Right lobe of liver (tissue), 6 donors: ENCODE measurements around the gene NR2E3. TPM values are rescaled to one million over a fixed set of nuclear protein-coding genes. Genes with fewer than 3 reads are reported as not detected.

ENCODE experiments used
- ATAC-seq, 4 donors: fragments of 200-7000 bp; cut with Tn5 transposase; one replicate each; pipeline ENCODE4 v1.9.1; 2020; ENCODE audit warnings: mild to moderate bottlenecking in 4 of 4, moderate library complexity in 4 of 4
- DNase-seq, 3 donors: peaks; one replicate each; pipeline ENCODE4 v3.0.0-alpha.2; 2020
- H3K27ac ChIP-seq, 3 donors: fragments of 200-600 bp; one replicate each; pipeline ENCODE4 v1.8.0; 2022
- H3K27me3 ChIP-seq, 2 donors: fragments of 200-600 bp; one replicate each; pipeline ENCODE4 v1.8.0; 2022
- H3K36me3 ChIP-seq, 4 donors: fragments of 200-600 bp; sonication (generic) in 1 of 4; one replicate each; pipeline versions ENCODE4 v1.5.1 to v1.8.0; 2017 to 2022; ENCODE audit warnings: control low read depth in 1 of 4
- H3K4me1 ChIP-seq, 4 donors: fragments of 200-600 bp; sonication (generic) in 1 of 4; one replicate each; pipeline versions ENCODE4 v1.5.1 to v1.8.0; 2017 to 2022; ENCODE audit warnings: control low read depth in 1 of 4
- H3K4me3 ChIP-seq, 3 donors: fragments of 200-600 bp; one replicate each; pipeline ENCODE4 v1.8.0; 2022
- H3K9me3 ChIP-seq, 4 donors: fragments of 200-600 bp; sonication (generic) in 1 of 4; one replicate each; pipeline versions ENCODE4 v1.5.1 to v1.8.0; 2017 to 2022; ENCODE audit warnings: control low read depth in 1 of 4
- CTCF ChIP-seq, 4 donors: fragments of 200-600 bp in 3 of 4; fragments of 450-650 bp in 1 of 4; IDR thresholded peaks; one replicate each; pipeline versions ENCODE4 v1.5.1 to v1.8.0; 2016 to 2022; ENCODE audit warnings: antibody characterized with exemption in 4 of 4, mild to moderate bottlenecking in 2 of 4
- POLR2A ChIP-seq: fragments of 450-650 bp; IDR thresholded peaks from one replicate; pipeline ENCODE4 v1.6.1; 2017; ENCODE audit warnings: antibody characterized with exemption, mild to moderate bottlenecking
- WGBS: methylation state at CpG from one replicate; pipeline ENCODE4 v1.1.6; 2018; ENCODE audit warnings: low coverage, low lambda C conversion rate; ENCODE audit not compliant: insufficient coverage; ENCODE audit errors: missing lambda C conversion rate; 5-methylcytosine and 5-hydroxymethylcytosine counted together
- intact Hi-C, 2 donors: fragments of 100-400 bp; cut with DNase I; formaldehyde crosslinking; loops; one replicate each; pipeline versions ENCODE4 v1.11.2 to v1.14.1; 2022
- total RNA-seq, 6 experiments: library from RNA; depleted of rRNA in 2 of 6; stranded (reverse); fragments of >200 nt in 2 of 6; fragmentation: NEBNext Ultra II Directional in 3 of 6; extraction: Animal tissue kit (Norgen Biotek cat#: 25700) in 3 of 6; gene quantifications; one replicate each; pipeline versions ENCODE4 v1.1.0 to v1.2.4, GENCODE V29; 2016 to 2023
- donor health status: DM: no; HTN: yes; CAD: no.
- donor health status: DM: no; HTN: no; CAD: no.
- donor health status: DM: no; HTN: no; CAD: no.
- donor health status: DM: no; HTN: yes; CAD: no.
- donor health status: DM: no; HTN: yes; CAD: no.

Gene NR2E3
- total RNA-seq, 6 experiments from 2014 or later: 0.11 to 0.51 TPM; not detected in 4

- intact Hi-C loops: loop anchor here in 1 of 2 donors (10.0 kb wide), 1 partner anchor 62 kb away; no protein-coding TSS in a partner anchor
- WGBS: 75% methylated on average over 2 of the region's 7 CpGs
These were observed 3.9 kb upstream of the NR2E3 start for GRCh38 chr15:71806452-71806931.

GRCh38 chr15:71807125-71807629 is 3.2 kb upstream of the NR2E3 start:
- no peak for ATAC-seq
- no peaks in the 10 kb centered on the region for H3K9me3 ChIP-seq
- TF ChIP-seq POLR2A: no peak
- no peak for TF ChIP-seq CTCF (IDR thresholded peaks at IDR 0.05)
- no peak overlapping the region for H3K27ac ChIP-seq
- H3K36me3 ChIP-seq: no peaks in the 10 kb centered on the region
- intact Hi-C loops: loop anchor here in 1 of 2 donors (10.0 kb wide), 1 partner anchor 62 kb away; no protein-coding TSS in a partner anchor
- H3K27me3 ChIP-seq: no peaks in the 10 kb centered on the region
- WGBS: 53% methylated on average over 5 of the region's 15 CpGs
- no peak overlapping the region for H3K4me3 ChIP-seq
- no peaks in the 10 kb centered on the region for H3K4me1 ChIP-seq
- no peak for DNase-seq

More at GRCh38 chr15:71806452-71806931, 3.9 kb upstream of the NR2E3 start:
- no peaks in the 10 kb centered on the region for H3K9me3 ChIP-seq
- DNase-seq (no peak), ATAC-seq (peak in 1 of 4 donors; percentile 17)
- no peak overlapping the region for H3K27ac ChIP-seq
- H3K4me1 ChIP-seq: no peaks in the 10 kb centered on the region
- TF ChIP-seq CTCF (IDR thresholded peaks at IDR 0.05): no peak
- TF ChIP-seq POLR2A: no peak
- H3K4me3 ChIP-seq: no peak overlapping the region
- no peaks in the 10 kb centered on the region for H3K36me3 ChIP-seq
- H3K27me3 ChIP-seq: no peaks in the 10 kb centered on the region

GRCh38 chr15:71807691-71808091 is 2.7 kb upstream of the NR2E3 start:
- H3K27me3 ChIP-seq: no peaks in the 10 kb centered on the region
- intact Hi-C loops: loop anchor here in 1 of 2 donors (10.0 kb wide), 1 partner anchor 63 kb away; no protein-coding TSS in a partner anchor
- no peak for ATAC-seq

GRCh38 chr15:71808311-71809020 is 1.9 kb upstream of the NR2E3 start:
- TF ChIP-seq POLR2A (no peak), CTCF (IDR thresholded peaks at IDR 0.05) (no peak)
- ATAC-seq: no peak
- intact Hi-C loops: loop anchor here in 1 of 2 donors (10.0 kb wide), 1 partner anchor 64 kb away; no protein-coding TSS in a partner anchor
- Histone ChIP-seq H3K27ac (no peak overlapping the region), H3K36me3 (no peaks in the 10 kb centered on the region), H3K4me1 (no peaks in the 10 kb centered on the region), H3K4me3 (no peak overlapping the region), H3K27me3 (no peaks in the 10 kb centered on the region), H3K9me3 (no peaks in the 10 kb centered on the region)
- WGBS: 52% methylated on average over 8 of the region's 18 CpGs
- no peak for DNase-seq

More at GRCh38 chr15:71807691-71808091, 2.7 kb upstream of the NR2E3 start:
- Histone ChIP-seq H3K36me3 (no peaks in the 10 kb centered on the region), H3K4me3 (no peak overlapping the region), H3K9me3 (no peaks in the 10 kb centered on the region), H3K27ac (no peak overlapping the region), H3K4me1 (no peaks in the 10 kb centered on the region)
- no peak for TF ChIP-seq CTCF (IDR thresholded peaks at IDR 0.05)
- no peak for TF ChIP-seq POLR2A
- DNase-seq: no peak
- 54% methylated on average over 3 of the region's 4 CpGs for WGBS
